Mononuclear cell (primary cell): ENCODE results near the gene KLF14. TPM values are rescaled to one million over a fixed set of nuclear protein-coding genes. Genes with fewer than 3 reads are reported as not detected.
A peak's percentile ranks its signal among the peaks of the same experiment; 100 is the strongest.

Source experiments
- H3K27me3 ChIP-seq: 2 replicates; pipeline ENCODE4 v1.6.0; 2011; ENCODE audit warnings: low read length, control low read depth; ENCODE audit not compliant: insufficient read depth
- H3K4me1 ChIP-seq: 2 replicates; pipeline ENCODE4 v1.5.1; 2011; ENCODE audit warnings: mild to moderate bottlenecking, low read length, control low read depth; ENCODE audit not compliant: insufficient read depth
- H3K4me3 ChIP-seq: 2 replicates; pipeline ENCODE4 v1.5.1; 2011; ENCODE audit warnings: mild to moderate bottlenecking, low read length, moderate library complexity
- H3K9me3 ChIP-seq: 2 replicates; pipeline ENCODE4 v1.5.1; 2011; ENCODE audit warnings: low read depth, mild to moderate bottlenecking, control low read depth, low read length
- total RNA-seq: library from RNA; depleted of rRNA; stranded (reverse); fragments of >200 nt; gene quantifications from one replicate; pipeline ENCODE4 v1.2.3, GENCODE V29; 2012

The KLF14 gene
- total RNA-seq, 1 donor: under 0.01 TPM

- H3K4me3 ChIP-seq: peak overlapping the region; percentile 41
- peaks cover 11% of the 10 kb centered on the region for H3K9me3 ChIP-seq
- H3K4me1 ChIP-seq: peaks cover 13% of the 10 kb centered on the region
- peaks cover 90% of the 10 kb centered on the region for H3K27me3 ChIP-seq
These were observed 1.1 kb upstream of the KLF14 start for GRCh38 chr7:130734815-130735716.

- Histone ChIP-seq H3K9me3 (peaks cover 11% of the 10 kb centered on the region), H3K27me3 (peaks cover 94% of the 10 kb centered on the region), H3K4me1 (peaks cover 12% of the 10 kb centered on the region), H3K4me3 (peak overlapping the region; percentile 41)
These were observed 752 bp downstream of the KLF14 start for GRCh38 chr7:130732980-130733930.

- peaks cover 71% of the 10 kb centered on the region for H3K27me3 ChIP-seq
- no peaks in the 10 kb centered on the region for H3K4me1 ChIP-seq
- H3K4me3 ChIP-seq: no peak overlapping the region
- no peaks in the 10 kb centered on the region for H3K9me3 ChIP-seq
These were observed 10.2 kb downstream of the KLF14 start for GRCh38 chr7:130723784-130724183.

- no peaks in the 10 kb centered on the region for H3K4me1 ChIP-seq
- H3K4me3 ChIP-seq: no peak overlapping the region
- H3K9me3 ChIP-seq: no peaks in the 10 kb centered on the region
- H3K27me3 ChIP-seq: peaks cover 54% of the 10 kb centered on the region
These were observed 12.3 kb downstream of the KLF14 start for GRCh38 chr7:130721486-130722277.

GRCh38 chr7:130719541-130719940, 14.5 kb downstream of the KLF14 start:
- Histone ChIP-seq H3K4me3 (no peak overlapping the region), H3K27me3 (peaks cover 39% of the 10 kb centered on the region), H3K4me1 (no peaks in the 10 kb centered on the region), H3K9me3 (no peaks in the 10 kb centered on the region)

GRCh38 chr7:130712416-130712815, 21.6 kb downstream of the KLF14 start:
- Histone ChIP-seq H3K27me3 (peaks cover 11% of the 10 kb centered on the region), H3K9me3 (no peaks in the 10 kb centered on the region), H3K4me3 (no peak overlapping the region), H3K4me1 (no peaks in the 10 kb centered on the region)

- H3K4me3 ChIP-seq: no peak overlapping the region
- H3K27me3 ChIP-seq: peaks cover 17% of the 10 kb centered on the region
- H3K4me1 ChIP-seq: no peaks in the 10 kb centered on the region
- H3K9me3 ChIP-seq: no peaks in the 10 kb centered on the region
These were observed 25.2 kb downstream of the KLF14 start for GRCh38 chr7:130708766-130709165.

GRCh38 chr7:130708001-130708400, 26.0 kb downstream of the KLF14 start:
- Histone ChIP-seq H3K4me3 (no peak overlapping the region), H3K9me3 (no peaks in the 10 kb centered on the region), H3K4me1 (no peaks in the 10 kb centered on the region), H3K27me3 (peaks cover 17% of the 10 kb centered on the region)

- H3K4me3 ChIP-seq: no peak overlapping the region
- H3K9me3 ChIP-seq: no peaks in the 10 kb centered on the region
- H3K27me3 ChIP-seq: peaks cover 6% of the 10 kb centered on the region
- H3K4me1 ChIP-seq: no peaks in the 10 kb centered on the region
These were observed 30.2 kb downstream of the KLF14 start for GRCh38 chr7:130703851-130704250.

GRCh38 chr7:130701650-130702049, 32.4 kb downstream of the KLF14 start:
- no peak overlapping the region for H3K4me3 ChIP-seq
- peaks cover 6% of the 10 kb centered on the region for H3K27me3 ChIP-seq
- no peaks in the 10 kb centered on the region for H3K9me3 ChIP-seq
- H3K4me1 ChIP-seq: no peaks in the 10 kb centered on the region

GRCh38 chr7:130700760-130701159, 33.2 kb downstream of the KLF14 start:
- Histone ChIP-seq H3K9me3 (no peaks in the 10 kb centered on the region), H3K27me3 (no peaks in the 10 kb centered on the region), H3K4me1 (no peaks in the 10 kb centered on the region), H3K4me3 (no peak overlapping the region)

GRCh38 chr7:130699686-130700085, 34.3 kb downstream of the KLF14 start:
- Histone ChIP-seq H3K27me3 (no peaks in the 10 kb centered on the region), H3K4me1 (no peaks in the 10 kb centered on the region), H3K9me3 (no peaks in the 10 kb centered on the region), H3K4me3 (no peak overlapping the region)

- Histone ChIP-seq H3K27me3 (no peaks in the 10 kb centered on the region), H3K4me3 (no peak overlapping the region), H3K9me3 (no peaks in the 10 kb centered on the region), H3K4me1 (no peaks in the 10 kb centered on the region)
These were observed 36.2 kb downstream of the KLF14 start for GRCh38 chr7:130697820-130698219.

GRCh38 chr7:130695840-130696239, 38.2 kb downstream of the KLF14 start:
- Histone ChIP-seq H3K27me3 (no peaks in the 10 kb centered on the region), H3K4me1 (no peaks in the 10 kb centered on the region), H3K4me3 (no peak overlapping the region), H3K9me3 (no peaks in the 10 kb centered on the region)
